AG04449 (cell line): ENCODE data around the gene DOCK1.
"Not testable (repeated sequence)": the region's sequence is repeated elsewhere in the genome, so short reads cannot be mapped to it uniquely, and the experiment has no call there.

Experiments used
- CTCF ChIA-PET: fragments of 350-600 bp; formaldehyde crosslinking; extraction: SDS; loops from one replicate; lab custom pipeline; 2021; ENCODE audit warnings: antibody characterized with exemption; lab: Yijun Ruan, JAX
- POLR2A ChIA-PET: fragments of 400-600, 350-600 bp; formaldehyde crosslinking; extraction: SDS; loops from one replicate; lab custom pipeline; 2020; ENCODE audit warnings: antibody characterized with exemption, inconsistent platforms; lab: Yijun Ruan, JAX
- DNase-seq: peaks from one replicate; pipeline ENCODE4 v3.0.0-alpha.2; 2010; ENCODE audit warnings: low read depth, low spot score
- H3K4me3 ChIP-seq: 2 replicates; pipeline ENCODE4 v1.5.1; 2011; ENCODE audit warnings: low read depth, mild to moderate bottlenecking, control low read depth, low read length
- CTCF ChIP-seq: IDR thresholded peaks from one replicate; pipeline ENCODE4 v1.5.1; 2011; ENCODE audit warnings: mild to moderate bottlenecking, moderate library complexity, low read length, control low read depth, inconsistent platforms; ENCODE audit not compliant: insufficient read depth; ENCODE audit errors: missing control alignments

DOCK1 gene

DNA sequence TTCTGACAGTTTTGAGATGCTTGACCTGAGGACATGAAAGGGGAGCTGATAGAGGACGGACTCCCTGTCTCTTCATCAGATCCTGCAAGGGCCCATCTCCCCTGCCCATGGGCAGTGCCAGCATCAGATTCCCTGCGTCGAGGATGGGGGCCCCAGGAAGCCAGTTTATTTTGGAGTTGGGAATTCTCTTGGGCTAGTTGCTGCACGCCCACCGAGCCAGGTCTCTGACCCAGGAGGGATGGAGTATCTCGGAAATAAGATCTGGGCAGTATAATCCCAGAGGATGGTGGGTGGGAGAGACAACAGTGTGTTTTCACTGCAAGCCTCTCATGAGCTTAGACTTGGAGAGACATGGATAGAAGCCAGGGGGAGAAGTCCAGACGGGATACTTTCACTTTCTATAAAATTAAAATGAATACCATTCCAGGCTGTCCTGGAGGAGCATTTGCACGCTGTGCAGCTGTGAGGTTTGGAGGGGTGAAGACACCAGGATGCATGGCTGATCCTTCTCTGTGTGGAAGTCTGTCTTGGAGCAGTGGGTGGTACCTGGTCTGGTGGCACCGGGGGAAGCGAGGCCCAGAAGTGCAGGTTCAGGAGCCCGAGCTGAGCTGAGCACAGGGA is 25.8 kb downstream of the DOCK1 start:
- ChIA-PET POLR2A (no interaction called here), CTCF (interaction anchor here (0.7 to 1.1 kb wide), 2 partner anchors 13 to 34 kb away, joined by 3 read pairs; no protein-coding TSS in a partner anchor)
- DNase-seq: no peak
- TF ChIP-seq CTCF: no peak
- H3K4me3 ChIP-seq: no peak overlapping the region

- ChIA-PET POLR2A (no interaction called here), CTCF (interaction anchor here (1.1 kb wide), 1 partner anchor 14 kb away, joined by 3 read pairs; no protein-coding TSS in a partner anchor)
- DNase-seq: no peak
- H3K4me3 ChIP-seq: no peak overlapping the region
- no peak for TF ChIP-seq CTCF
Measured at GRCh38 chr10:126931544-126931943, 26.3 kb downstream of the DOCK1 start.

- DNase-seq: no peak
- no peak overlapping the region for H3K4me3 ChIP-seq
- TF ChIP-seq CTCF: no peak
- ChIA-PET CTCF (no interaction called here), POLR2A (no interaction called here)
Measured at GRCh38 chr10:126932516-126932915, 27.3 kb downstream of the DOCK1 start.

DNA sequence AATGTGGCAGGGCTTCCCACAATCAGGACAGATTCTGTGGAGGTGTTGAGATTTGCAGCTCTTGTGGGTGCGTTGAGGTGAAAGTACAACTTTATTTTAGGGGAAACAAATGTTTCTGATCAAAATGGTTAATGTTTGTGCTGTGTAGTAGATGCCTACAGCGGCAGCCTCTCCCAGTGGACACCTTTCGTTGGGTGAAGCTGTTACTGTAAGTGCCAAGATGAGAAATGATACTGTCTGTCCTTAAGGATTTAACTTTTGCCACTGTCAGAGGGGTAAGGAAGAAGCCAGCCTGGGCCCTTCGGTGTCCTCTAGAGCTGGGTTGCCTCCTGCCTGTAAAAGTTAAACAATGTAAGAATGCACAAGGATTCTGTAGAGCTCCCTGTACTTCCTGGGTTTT is 27.9 kb downstream of the DOCK1 start:
- no peak for TF ChIP-seq CTCF
- no peak for DNase-seq
- ChIA-PET CTCF (no interaction called here), POLR2A (no interaction called here)
- no peak overlapping the region for H3K4me3 ChIP-seq

DNA sequence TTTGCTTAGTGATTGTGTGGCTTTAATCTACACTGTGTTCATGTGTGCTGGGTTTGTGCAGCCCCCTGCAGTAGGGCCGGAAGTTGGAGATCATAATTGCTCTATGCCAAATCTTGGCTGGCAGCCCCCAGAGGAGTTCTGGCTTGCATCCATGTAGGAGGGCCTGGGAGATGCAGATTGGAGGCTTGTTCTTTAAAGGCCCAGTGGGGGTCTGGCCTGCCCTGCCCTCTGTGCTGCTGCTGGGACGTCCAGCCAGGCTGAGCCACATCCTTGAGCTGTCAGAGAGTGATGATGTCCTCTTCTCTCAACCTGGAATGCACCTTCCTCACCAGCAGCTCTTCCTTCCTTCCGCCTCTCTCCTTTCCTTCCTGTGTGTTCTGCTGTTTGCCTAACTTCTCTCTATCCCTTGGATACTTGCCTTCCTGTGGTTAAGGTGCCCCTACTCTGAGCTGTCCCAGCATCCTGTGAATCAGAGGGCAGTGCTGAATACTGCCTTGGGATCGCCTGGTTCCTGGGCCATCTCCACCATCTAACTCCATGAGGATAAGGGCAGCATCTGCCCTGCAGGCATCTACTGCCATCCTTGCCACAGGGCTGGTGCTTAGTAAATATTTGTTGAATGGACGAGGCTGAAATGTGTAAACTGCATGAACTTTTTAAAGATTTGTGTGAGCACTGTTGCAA is 30.2 kb downstream of the DOCK1 start:
- CTCF ChIA-PET: no interaction called here
- no peak for TF ChIP-seq CTCF
- no peak for DNase-seq
- no peak overlapping the region for H3K4me3 ChIP-seq
- POLR2A ChIA-PET: no interaction called here

- no peak for TF ChIP-seq CTCF
- H3K4me3 ChIP-seq: no peak overlapping the region
- DNase-seq: no peak
- ChIA-PET POLR2A (no interaction called here), CTCF (no interaction called here)
Measured at GRCh38 chr10:126937026-126937425, 31.8 kb downstream of the DOCK1 start.

- POLR2A ChIA-PET, H3K4me3 ChIP-seq, DNase-seq, CTCF ChIA-PET: not testable (repeated sequence)
Measured at GRCh38 chr10:126938121-126938520, 32.9 kb downstream of the DOCK1 start.
